Measurements from ENCODE around the gene ADGRF3.

GRCh38 chr2:26340831-26341230 lies 5.8 kb downstream of the ADGRF3 start:
- TF ChIP-seq POLR2A (IDR thresholded peaks at IDR 0.05): no peak
- TF ChIP-seq, protein P1, sequence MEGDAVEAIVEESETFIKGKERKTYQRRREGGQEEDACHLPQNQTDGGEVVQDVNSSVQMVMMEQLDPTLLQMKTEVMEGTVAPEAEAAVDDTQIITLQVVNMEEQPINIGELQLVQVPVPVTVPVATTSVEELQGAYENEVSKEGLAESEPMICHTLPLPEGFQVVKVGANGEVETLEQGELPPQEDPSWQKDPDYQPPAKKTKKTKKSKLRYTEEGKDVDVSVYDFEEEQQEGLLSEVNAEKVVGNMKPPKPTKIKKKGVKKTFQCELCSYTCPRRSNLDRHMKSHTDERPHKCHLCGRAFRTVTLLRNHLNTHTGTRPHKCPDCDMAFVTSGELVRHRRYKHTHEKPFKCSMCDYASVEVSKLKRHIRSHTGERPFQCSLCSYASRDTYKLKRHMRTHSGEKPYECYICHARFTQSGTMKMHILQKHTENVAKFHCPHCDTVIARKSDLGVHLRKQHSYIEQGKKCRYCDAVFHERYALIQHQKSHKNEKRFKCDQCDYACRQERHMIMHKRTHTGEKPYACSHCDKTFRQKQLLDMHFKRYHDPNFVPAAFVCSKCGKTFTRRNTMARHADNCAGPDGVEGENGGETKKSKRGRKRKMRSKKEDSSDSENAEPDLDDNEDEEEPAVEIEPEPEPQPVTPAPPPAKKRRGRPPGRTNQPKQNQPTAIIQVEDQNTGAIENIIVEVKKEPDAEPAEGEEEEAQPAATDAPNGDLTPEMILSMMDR (IDR thresholded peaks at IDR 0.05): no peak
- no peak for TF ChIP-seq POLR2AphosphoS5 (IDR thresholded peaks at IDR 0.05; ENCODE audit: insufficient read depth in 1 of 2, low read depth in 1 of 2)
